AG04450 (cell line): ENCODE results near the gene PAX8. TPM values are rescaled to one million over a fixed set of nuclear protein-coding genes. Genes with fewer than 3 reads are reported as not detected.

Experiments
- CTCF ChIA-PET: fragments of 300-600, 350-600 bp; formaldehyde crosslinking; extraction: SDS; loops from one replicate; lab custom pipeline; 2022; ENCODE audit warnings: antibody characterized with exemption, inconsistent platforms; lab: Charles Lee
- POLR2A ChIA-PET: fragments of 350-600 bp; formaldehyde crosslinking; extraction: SDS; loops from one replicate; lab custom pipeline; 2021; ENCODE audit warnings: antibody characterized with exemption, inconsistent platforms; lab: Yijun Ruan, JAX
- DNase-seq: peaks from one replicate; pipeline ENCODE4 v3.0.0-alpha.2; 2011; ENCODE audit warnings: low read depth, low spot score
- H3K27ac ChIP-seq: one replicate; pipeline ENCODE4 v1.5.1; 2012; ENCODE audit warnings: low read depth, low read length, control low read depth
- H3K27me3 ChIP-seq: one replicate; pipeline ENCODE4 v1.6.0; 2012; ENCODE audit warnings: low read length; ENCODE audit not compliant: control insufficient read depth, insufficient read depth
- H3K4me3 ChIP-seq: 2 replicates; pipeline ENCODE4 v1.5.1; 2011; ENCODE audit warnings: mild to moderate bottlenecking, low read depth, low read length, control low read depth
- H3K9me3 ChIP-seq: 2 replicates; pipeline ENCODE4 v1.5.1; 2012; ENCODE audit warnings: low read length; ENCODE audit not compliant: control insufficient read depth, insufficient read depth
- CTCF ChIP-seq: IDR thresholded peaks from 2 replicates; pipeline ENCODE4 v1.5.1; 2011; ENCODE audit warnings: low read depth, low read length, control low read depth, inconsistent platforms
- polyA plus RNA-seq: library from polyadenylated mRNA; depleted of rRNA; stranded (reverse); fragments of >200 nt; gene quantifications from 2 replicates; pipeline ENCODE4 v1.2.3, GENCODE V29; 2011

Gene PAX8
- polyA plus RNA-seq, 1 experiment = 1.2 TPM

- Histone ChIP-seq H3K27me3 (no peaks in the 10 kb centered on the region), H3K27ac (no peak overlapping the region), H3K9me3 (no peaks in the 10 kb centered on the region; the same call in 1 of the 2 replicates), H3K4me3 (no peak overlapping the region)
- CTCF ChIA-PET = interaction anchor here (0.8 to 1.2 kb wide), 2 partner anchors 12 to 80 kb away, joined by 3 read pairs; no protein-coding TSS in a partner anchor
- POLR2A ChIA-PET = no interaction called here
- DNase-seq = no peak
- TF ChIP-seq CTCF = no peak
Measured at GRCh38 chr2:113218283-113219091, 60.2 kb downstream of the PAX8 start.

GRCh38 chr2:113217455-113218282 lies 61.1 kb downstream of the PAX8 start:
- Histone ChIP-seq H3K9me3 (no peaks in the 10 kb centered on the region; the same call in 1 of the 2 replicates), H3K4me3 (no peak overlapping the region), H3K27ac (no peak overlapping the region), H3K27me3 (no peaks in the 10 kb centered on the region)
- DNase-seq = no peak
- POLR2A ChIA-PET = interaction anchor here (0.6 kb wide), 1 partner anchor 23 kb away, joined by 3 read pairs; no protein-coding TSS in a partner anchor
- CTCF ChIA-PET = interaction anchor here (0.6 to 1.9 kb wide), 4 partner anchors 19 to 980 kb away, joined by 3 to 14 read pairs (median 7); no protein-coding TSS in a partner anchor
- TF ChIP-seq CTCF = no peak

GRCh38 chr2:113216891-113217454 lies 61.7 kb downstream of the PAX8 start:
- no peak for DNase-seq
- Histone ChIP-seq H3K27ac (no peak overlapping the region), H3K27me3 (no peaks in the 10 kb centered on the region), H3K9me3 (no peaks in the 10 kb centered on the region; the same call in 1 of the 2 replicates), H3K4me3 (no peak overlapping the region)
- TF ChIP-seq CTCF = no peak
- ChIA-PET POLR2A (interaction anchor here (0.6 kb wide), 1 partner anchor 24 kb away, joined by 3 read pairs; no protein-coding TSS in a partner anchor), CTCF (interaction anchor here (0.5 to 1.9 kb wide), 7 partner anchors 13 to 981 kb away, joined by 3 to 14 read pairs (median 5); no protein-coding TSS in a partner anchor)

GRCh38 chr2:113216321-113216720 lies 62.4 kb downstream of the PAX8 start:
- CTCF ChIA-PET = interaction anchor here (1.0 to 1.9 kb wide), 4 partner anchors 12 to 174 kb away, joined by 3 to 14 read pairs (median 7); no protein-coding TSS in a partner anchor
- POLR2A ChIA-PET = no interaction called here
- no peak overlapping the region for H3K27ac ChIP-seq
- H3K4me3 ChIP-seq = no peak overlapping the region
- H3K9me3 ChIP-seq = no peaks in the 10 kb centered on the region; the same call in 1 of the 2 replicates
- no peaks in the 10 kb centered on the region for H3K27me3 ChIP-seq
- no peak for DNase-seq
- no peak for TF ChIP-seq CTCF
